ENCODE results near the gene MBOAT7. TPM values are rescaled to one million over a fixed set of nuclear protein-coding genes. Genes with fewer than 3 reads are reported as not detected.

The MBOAT7 gene
- total and polyA plus RNA-seq, 2 experiments from 2014 or later: 109 to 133 TPM

GRCh38 chr19:54136864-54137698 lies 52.3 kb downstream of the MBOAT7 start:
- no peaks in the 10 kb centered on the region for H3K9me3 ChIP-seq (ENCODE audit: low read depth)
- peak overlapping the region; percentile 98 for H3K9ac ChIP-seq
- TF ChIP-seq EZH2 (IDR thresholded peaks at IDR 0.05; ENCODE audit: insufficient read depth, poor library complexity, severe bottlenecking): no peak
- TF ChIP-seq EZH2phosphoT487 (IDR thresholded peaks at IDR 0.05; ENCODE audit: insufficient read depth, low read depth): no peak
- peaks cover 22% of the 10 kb centered on the region for H3K4me1 ChIP-seq (ENCODE audit: insufficient read depth)
- H3K27ac ChIP-seq: peak overlapping the region; percentile 77
- WGBS, 2 experiments (ENCODE audit: low coverage in 1 of 2, low lambda C conversion rate in 2 of 2, missing lambda C conversion rate in 2 of 2): 1 to 2% methylated on average over 43 to 46 of the region's 46 CpGs
- H3K27me3 ChIP-seq (replicated peaks; ENCODE audit: insufficient read depth): no peaks in the 10 kb centered on the region
- peak; percentile 100 for DNase-seq
- H4K20me1 ChIP-seq (ENCODE audit: insufficient read depth): peaks cover 4% of the 10 kb centered on the region; the same call in 1 of the 2 replicates
- H3K4me2 ChIP-seq (ENCODE audit: unreplicated experiment): peak overlapping the region; percentile 81
- peaks cover 45% of the 10 kb centered on the region for H3K79me2 ChIP-seq (ENCODE audit: insufficient read depth)
- in situ Hi-C loops (cut with MboI): no loop called here
- peak overlapping the region; percentile 89 for H2AFZ ChIP-seq
- no peaks in the 10 kb centered on the region for H3K9me2 ChIP-seq (ENCODE audit: insufficient read depth)
- peak overlapping the region; percentile 78 for H3K4me3 ChIP-seq
- H3F3A ChIP-seq (ENCODE audit: insufficient read depth): peaks cover 13% of the 10 kb centered on the region; the same call in 1 of the 2 replicates
- H3K36me3 ChIP-seq (ENCODE audit: low read depth): no peaks in the 10 kb centered on the region

DNA sequence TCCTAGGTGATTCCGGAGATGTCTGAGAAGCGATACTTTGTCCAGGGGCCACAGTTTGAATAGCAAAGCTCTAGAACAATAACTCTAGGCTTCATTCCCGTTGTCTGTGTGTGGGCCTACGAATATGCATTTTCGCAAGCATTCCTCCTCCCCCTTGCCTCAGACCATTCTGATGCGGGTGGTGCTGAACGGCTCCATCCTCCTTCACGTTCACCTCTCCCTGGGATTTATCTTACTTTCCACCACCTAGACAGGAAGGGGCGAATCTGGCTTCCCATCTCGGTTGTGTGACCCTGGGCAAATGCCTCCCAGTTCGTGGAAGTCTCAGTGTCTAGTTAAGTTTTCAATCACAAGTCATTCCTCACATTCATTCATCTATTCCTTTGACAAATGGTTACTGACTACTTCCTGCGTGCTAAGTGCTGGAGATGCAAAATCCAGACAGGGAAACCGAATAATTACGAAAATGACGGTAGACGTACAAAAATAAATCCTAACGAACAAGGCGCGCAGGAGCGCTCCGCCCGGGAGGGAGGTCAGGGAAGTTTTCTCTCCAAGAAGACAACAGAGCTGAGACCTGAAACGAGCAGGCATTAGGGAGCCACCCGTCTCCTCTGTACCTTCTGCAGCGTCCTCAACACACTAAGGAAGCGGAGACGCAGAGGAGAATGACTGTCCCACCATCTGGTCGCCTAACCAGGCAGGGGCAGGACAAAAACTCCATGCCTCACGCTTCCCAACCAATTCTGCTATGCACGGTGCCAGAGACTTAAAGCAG lies 53.1 kb downstream of the MBOAT7 start:
- TF ChIP-seq EZH2 (IDR thresholded peaks at IDR 0.05; ENCODE audit: insufficient read depth, poor library complexity, severe bottlenecking) (no peak), EZH2phosphoT487 (IDR thresholded peaks at IDR 0.05; ENCODE audit: insufficient read depth, low read depth) (no peak)
- peak overlapping the region; percentile 66 for H3K27ac ChIP-seq
- no peaks in the 10 kb centered on the region; the same call in 1 of the 2 replicates for H3K36me3 ChIP-seq (ENCODE audit: low read depth)
- H3K9me2 ChIP-seq (ENCODE audit: insufficient read depth): no peaks in the 10 kb centered on the region
- H3K4me2 ChIP-seq (ENCODE audit: unreplicated experiment): peak overlapping the region; percentile 81
- DNase-seq: peak; percentile 59
- H4K20me1 ChIP-seq (ENCODE audit: insufficient read depth): peaks cover 4% of the 10 kb centered on the region; the same call in 1 of the 2 replicates
- peak overlapping the region; percentile 77 for H3K4me3 ChIP-seq
- peak overlapping the region; percentile 63 for H3K9ac ChIP-seq
- peaks cover 11% of the 10 kb centered on the region; the same call in 1 of the 2 replicates for H3F3A ChIP-seq (ENCODE audit: insufficient read depth)
- H3K4me1 ChIP-seq (ENCODE audit: insufficient read depth): peaks cover 16% of the 10 kb centered on the region
- no peaks in the 10 kb centered on the region for H3K27me3 ChIP-seq (replicated peaks; ENCODE audit: insufficient read depth)
- WGBS, 2 experiments (ENCODE audit: low coverage in 1 of 2, low lambda C conversion rate in 2 of 2, missing lambda C conversion rate in 2 of 2): 2% methylated on average over 30 of the region's 30 CpGs
- no peaks in the 10 kb centered on the region for H3K9me3 ChIP-seq (ENCODE audit: low read depth)
- H3K79me2 ChIP-seq (ENCODE audit: insufficient read depth): peaks cover 37% of the 10 kb centered on the region
- peak overlapping the region; percentile 89 for H2AFZ ChIP-seq
- in situ Hi-C loops (cut with MboI): no loop called here

DNA sequence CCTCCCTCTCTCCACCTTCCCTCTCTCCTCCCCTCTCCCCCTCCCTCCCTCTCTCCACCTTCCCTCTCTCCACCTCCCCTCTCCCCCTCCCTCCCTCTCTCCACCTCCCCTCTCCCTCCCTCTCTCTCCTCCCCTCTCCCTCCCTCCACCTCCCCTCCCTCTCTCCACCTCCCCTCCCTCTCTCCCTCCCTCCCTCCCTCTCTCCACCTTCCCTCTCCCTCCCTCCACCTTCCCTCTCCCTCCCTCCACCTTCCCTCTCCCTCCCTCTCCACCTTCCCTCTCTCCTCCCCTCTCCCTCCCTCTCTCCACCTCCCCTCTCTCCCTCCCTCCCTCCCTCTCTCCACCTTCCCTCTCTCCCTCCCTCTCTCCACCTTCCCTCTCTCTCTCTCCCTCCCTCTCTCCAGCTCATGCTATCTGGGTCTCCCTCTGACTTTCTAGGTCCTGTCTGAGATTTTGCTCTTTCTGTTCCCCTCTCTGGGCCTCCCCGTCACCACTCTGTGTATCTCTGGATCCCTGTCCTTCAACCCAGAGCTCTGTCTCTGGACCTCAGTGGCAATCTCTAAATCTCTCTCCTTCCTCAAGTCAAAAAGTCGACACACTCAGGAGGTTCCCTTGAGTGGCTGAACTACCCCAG lies 55.3 kb downstream of the MBOAT7 start:
- H3K9me2 ChIP-seq (ENCODE audit: insufficient read depth): no peaks in the 10 kb centered on the region
- H3K9me3 ChIP-seq (ENCODE audit: low read depth): no peaks in the 10 kb centered on the region
- H4K20me1 ChIP-seq (ENCODE audit: insufficient read depth): peaks cover under 1% of the 10 kb centered on the region; the same call in 1 of the 2 replicates
- H3K4me2 ChIP-seq (ENCODE audit: unreplicated experiment): no peak overlapping the region
- no peak for DNase-seq
- no peak overlapping the region for H3K9ac ChIP-seq
- no peaks in the 10 kb centered on the region; the same call in 1 of the 2 replicates for H3K36me3 ChIP-seq (ENCODE audit: low read depth)
- in situ Hi-C loops (cut with MboI): no loop called here
- H3K27me3 ChIP-seq (replicated peaks; ENCODE audit: insufficient read depth): no peaks in the 10 kb centered on the region
- TF ChIP-seq EZH2phosphoT487 (IDR thresholded peaks at IDR 0.05; ENCODE audit: insufficient read depth, low read depth) (no peak), EZH2 (IDR thresholded peaks at IDR 0.05; ENCODE audit: insufficient read depth, poor library complexity, severe bottlenecking) (no peak)
- peaks cover 10% of the 10 kb centered on the region for H3K4me1 ChIP-seq (ENCODE audit: insufficient read depth)
- no peak overlapping the region for H3K4me3 ChIP-seq
- H2AFZ ChIP-seq: no peak overlapping the region
- H3K79me2 ChIP-seq (ENCODE audit: insufficient read depth): peaks cover 15% of the 10 kb centered on the region
- H3F3A ChIP-seq (ENCODE audit: insufficient read depth): peaks cover 11% of the 10 kb centered on the region; the same call in 1 of the 2 replicates
- WGBS, 2 experiments (ENCODE audit: low coverage in 1 of 2, low lambda C conversion rate in 2 of 2, missing lambda C conversion rate in 2 of 2): 94 to 96% methylated on average over 2 of the region's 2 CpGs
- H3K27ac ChIP-seq: no peak overlapping the region

All from GM23248 (cell line).